Kidney tubule cell (primary cell): Measurements from ENCODE around the gene KCNQ1OT1.

Source experiments
- DNase-seq: peaks from one replicate; pipeline ENCODE4 v3.0.0-alpha.2; 2018; ENCODE audit warnings: low spot score

KCNQ1OT1 gene

GRCh38 chr11:2686360-2687222 lies 13.2 kb downstream of the KCNQ1OT1 start:
- no peak for DNase-seq

- no peak for DNase-seq
Observed at GRCh38 chr11:2685566-2686359, 14.0 kb downstream of the KCNQ1OT1 start.

GRCh38 chr11:2685051-2685450 lies 14.7 kb downstream of the KCNQ1OT1 start:
- no peak for DNase-seq

- DNase-seq = no peak
Observed at GRCh38 chr11:2684581-2684980, 15.2 kb downstream of the KCNQ1OT1 start.

- DNase-seq = no peak
Observed at GRCh38 chr11:2683806-2684205, 16.0 kb downstream of the KCNQ1OT1 start.

GRCh38 chr11:2681408-2682145 lies 18.2 kb downstream of the KCNQ1OT1 start:
- no peak for DNase-seq

GRCh38 chr11:2679011-2679676 lies 20.6 kb downstream of the KCNQ1OT1 start:
- DNase-seq = no peak

GRCh38 chr11:2678396-2678795 lies 21.4 kb downstream of the KCNQ1OT1 start:
- DNase-seq = no peak

GRCh38 chr11:2677127-2677526 lies 22.7 kb downstream of the KCNQ1OT1 start:
- DNase-seq = no peak

- DNase-seq = no peak
Observed at GRCh38 chr11:2675540-2675939, 24.3 kb downstream of the KCNQ1OT1 start.

- no peak for DNase-seq
Observed at GRCh38 chr11:2674658-2675131, 25.1 kb downstream of the KCNQ1OT1 start.

- peak; percentile 6 for DNase-seq
Observed at GRCh38 chr11:2673871-2674471, 25.8 kb downstream of the KCNQ1OT1 start.

GRCh38 chr11:2673250-2673610 lies 26.6 kb downstream of the KCNQ1OT1 start:
- DNase-seq = no peak

GRCh38 chr11:2672553-2673249 lies 27.1 kb downstream of the KCNQ1OT1 start:
- DNase-seq = no peak

- no peak for DNase-seq
Observed at GRCh38 chr11:2671748-2672147, 28.0 kb downstream of the KCNQ1OT1 start.

GRCh38 chr11:2670541-2671100 lies 29.2 kb downstream of the KCNQ1OT1 start:
- DNase-seq = no peak

- DNase-seq = no peak
Observed at GRCh38 chr11:2669634-2670469, 29.9 kb downstream of the KCNQ1OT1 start.

GRCh38 chr11:2668876-2669275 lies 30.9 kb downstream of the KCNQ1OT1 start:
- no peak for DNase-seq

- DNase-seq = no peak
Observed at GRCh38 chr11:2667940-2668339, 31.9 kb downstream of the KCNQ1OT1 start.
